ENCODE results near the gene SLU7.
"Not testable (repeated sequence)": the region's sequence is repeated elsewhere in the genome, so short reads cannot be mapped to it uniquely, and the experiment has no call there.

Gene SLU7

DNA sequence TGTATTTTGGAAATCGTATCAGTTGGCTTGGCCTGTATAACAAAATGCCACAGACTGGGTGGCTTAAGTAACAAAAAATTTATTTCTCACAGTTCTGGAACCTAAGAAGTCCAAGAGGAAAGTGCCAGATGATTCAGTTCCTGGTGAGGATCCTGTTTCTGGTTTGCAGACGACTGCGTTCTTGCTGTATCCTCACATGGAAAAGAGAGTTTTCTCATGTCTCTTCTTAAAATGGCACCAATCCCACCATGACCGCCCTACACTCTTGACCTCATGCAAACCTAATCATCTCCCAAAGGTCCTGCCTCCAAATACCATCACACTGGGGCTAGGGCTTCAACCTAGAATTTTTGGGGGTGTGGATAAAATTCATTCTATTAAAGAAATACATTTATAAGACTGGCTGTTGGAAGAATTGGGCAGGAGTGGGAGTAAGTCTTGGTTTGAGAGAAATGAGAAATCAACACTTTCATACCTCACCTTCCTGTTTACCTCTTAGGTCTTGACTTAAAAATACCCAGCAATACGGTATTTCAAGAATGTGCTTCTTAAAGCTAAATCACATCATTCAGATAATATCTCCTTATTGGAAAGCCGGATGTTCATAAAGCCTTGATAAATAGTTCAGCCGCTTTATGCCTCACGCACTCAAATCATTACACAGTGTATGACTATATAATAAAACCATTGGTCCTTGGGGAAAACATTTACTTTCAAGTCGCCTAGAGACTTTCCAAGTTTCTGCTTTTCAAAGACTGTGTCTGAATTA is 31.5 kb upstream of the SLU7 start:
- DNase-seq (ENCODE audit: low read depth in 2 of 2): no peak

DNA sequence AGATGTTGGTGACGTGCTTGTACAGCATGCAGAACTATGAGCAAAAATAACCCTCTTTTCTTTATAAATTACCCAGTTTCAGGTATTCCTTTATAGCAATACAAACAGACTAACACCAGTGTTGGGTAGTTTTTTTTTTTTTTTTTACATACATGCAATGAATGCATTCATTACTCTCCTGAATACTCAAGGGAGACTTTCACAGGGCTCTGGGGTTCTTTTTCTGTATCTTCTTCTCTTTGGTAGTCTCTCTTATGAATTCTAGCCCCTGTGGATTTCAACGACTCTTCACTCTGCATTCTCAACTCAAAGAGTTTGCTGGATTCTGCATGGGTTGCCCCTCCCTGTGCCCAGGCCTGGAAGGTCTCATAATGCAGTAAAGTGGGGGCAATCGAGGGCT is 30.6 kb upstream of the SLU7 start:
- no peak for DNase-seq (ENCODE audit: low read depth in 2 of 2)

DNA sequence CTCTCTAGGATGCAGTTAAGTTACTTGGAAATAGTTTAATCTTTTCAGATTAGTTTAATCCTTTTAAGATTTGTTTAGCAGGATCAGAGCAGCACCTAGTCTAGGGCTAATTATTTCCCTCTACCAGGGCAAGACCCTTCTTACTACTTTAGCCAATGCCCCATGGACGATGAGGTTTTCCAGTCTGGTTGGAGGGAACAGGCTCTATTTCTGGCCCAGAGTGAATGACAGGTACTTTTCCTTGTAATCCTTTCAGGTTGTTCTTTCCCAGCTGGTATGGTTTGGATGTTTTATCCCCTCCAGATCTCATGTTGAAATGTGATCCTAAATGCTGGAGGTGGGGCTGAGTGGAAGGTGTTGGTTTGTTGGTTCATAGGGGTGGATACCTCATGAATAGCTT is 30.0 kb upstream of the SLU7 start:
- no peak for DNase-seq (ENCODE audit: low read depth in 2 of 2)

DNA sequence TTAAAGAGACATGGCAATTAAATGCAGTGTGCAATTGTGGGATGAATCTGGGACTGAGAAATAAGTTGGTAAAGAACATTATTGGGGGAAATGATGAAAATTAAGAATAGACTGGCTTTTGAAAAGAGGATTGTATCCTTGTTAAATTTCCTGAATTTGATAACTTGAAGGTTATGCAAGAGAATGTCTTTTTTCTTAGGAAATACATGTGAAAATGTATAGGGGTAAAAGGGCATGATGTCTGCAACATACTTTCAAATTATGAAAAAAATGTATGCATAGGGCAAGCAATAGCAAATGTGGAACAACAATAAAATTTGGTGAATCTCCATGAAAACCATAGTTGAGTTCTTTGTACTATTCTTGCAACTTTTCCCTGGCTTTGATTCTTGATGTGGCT is 26.9 kb upstream of the SLU7 start:
- no peak for DNase-seq (ENCODE audit: low read depth in 2 of 2)

DNA sequence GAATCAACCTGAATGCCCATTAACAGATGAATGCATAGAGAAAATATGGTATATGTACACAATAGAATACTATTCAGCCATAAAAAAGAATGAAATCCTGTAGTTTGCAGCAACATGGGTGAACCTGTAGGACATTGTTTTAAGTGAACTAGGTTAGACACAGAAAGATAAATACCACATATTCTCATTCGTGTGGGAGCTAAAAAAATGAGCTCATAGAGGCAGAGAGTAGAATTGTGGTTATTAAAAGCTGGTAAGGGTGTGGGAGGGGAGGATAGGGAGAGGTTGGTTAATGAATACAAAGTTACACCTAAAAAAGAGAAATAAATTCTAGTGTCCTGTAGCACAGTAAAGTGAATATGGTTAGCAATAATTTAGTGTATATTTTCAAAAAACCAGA is 26.3 kb upstream of the SLU7 start:
- no peak for DNase-seq (ENCODE audit: low read depth in 2 of 2)

DNA sequence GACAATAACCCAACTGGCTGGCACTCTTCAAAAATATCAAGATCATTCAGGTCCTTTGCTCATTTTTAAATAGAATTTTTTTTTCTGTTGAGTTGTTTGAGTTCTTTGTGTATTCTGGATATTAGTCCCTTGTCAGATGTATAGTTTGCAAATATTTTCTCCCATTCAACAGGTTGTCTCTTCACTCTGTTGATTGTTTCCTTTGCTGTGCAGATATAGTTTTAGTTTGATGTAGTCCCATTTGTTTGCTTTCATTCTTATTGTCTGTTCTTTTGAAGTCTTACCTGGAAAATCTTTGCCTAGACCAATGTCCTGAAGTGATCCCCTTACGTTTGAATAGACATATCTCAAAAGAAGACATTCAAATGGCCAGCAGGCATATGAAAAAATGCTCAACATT is 25.5 kb upstream of the SLU7 start:
- no peak for DNase-seq (ENCODE audit: low read depth in 2 of 2)

DNA sequence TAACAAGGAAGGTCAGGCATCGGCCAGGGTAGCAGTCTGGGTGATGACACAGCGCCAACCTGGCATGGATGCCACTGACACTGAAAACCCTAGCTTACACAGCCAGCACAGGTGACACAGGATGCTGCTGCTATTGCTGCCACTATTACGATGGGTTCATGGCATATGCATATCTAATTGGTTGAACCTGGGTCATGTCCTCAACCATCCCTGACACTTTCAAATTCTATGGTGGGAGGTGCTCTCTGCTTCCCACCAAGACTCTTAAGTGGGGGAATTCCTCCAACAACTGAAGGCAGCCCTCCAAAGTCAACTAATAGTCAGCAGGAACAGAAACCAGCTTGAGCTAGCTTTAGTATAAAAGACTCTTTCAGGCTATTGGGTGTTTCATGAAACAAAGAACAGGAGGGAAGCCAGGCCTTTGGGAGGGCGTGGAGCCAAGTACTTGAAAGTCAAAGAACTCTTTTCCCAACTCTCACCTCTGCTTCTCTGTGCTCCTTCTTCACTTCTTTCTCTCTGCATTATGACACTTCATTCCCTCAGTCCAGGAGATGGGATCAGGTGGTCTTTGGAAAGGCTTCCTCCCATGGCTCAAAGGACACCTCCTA is 24.0 kb upstream of the SLU7 start:
- no peak for DNase-seq (ENCODE audit: low read depth in 2 of 2)

DNA sequence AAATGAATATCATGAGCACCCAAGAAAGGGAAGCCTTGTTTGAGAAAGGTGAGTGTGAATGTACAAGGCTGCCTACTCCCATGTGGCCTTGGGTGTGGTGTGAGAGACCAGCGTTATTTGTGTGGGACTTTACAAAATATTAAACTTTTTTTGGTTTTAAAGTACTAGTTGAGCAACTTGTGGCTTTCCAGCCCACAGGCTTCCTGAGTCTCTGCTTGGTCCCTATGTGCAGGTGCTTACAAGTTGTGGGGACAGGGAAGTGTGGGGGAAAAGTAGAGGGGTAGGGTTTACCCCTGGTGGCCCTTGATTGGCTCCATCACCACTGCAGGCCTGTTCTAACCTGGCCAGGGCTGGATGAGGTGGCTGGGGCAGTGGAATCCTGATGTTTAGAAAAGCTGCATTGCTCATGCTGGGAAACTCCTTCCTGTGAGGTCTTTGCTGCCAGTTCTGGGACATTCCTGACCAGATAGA is 22.5 kb upstream of the SLU7 start:
- no peak for DNase-seq (ENCODE audit: low read depth in 2 of 2)

DNA sequence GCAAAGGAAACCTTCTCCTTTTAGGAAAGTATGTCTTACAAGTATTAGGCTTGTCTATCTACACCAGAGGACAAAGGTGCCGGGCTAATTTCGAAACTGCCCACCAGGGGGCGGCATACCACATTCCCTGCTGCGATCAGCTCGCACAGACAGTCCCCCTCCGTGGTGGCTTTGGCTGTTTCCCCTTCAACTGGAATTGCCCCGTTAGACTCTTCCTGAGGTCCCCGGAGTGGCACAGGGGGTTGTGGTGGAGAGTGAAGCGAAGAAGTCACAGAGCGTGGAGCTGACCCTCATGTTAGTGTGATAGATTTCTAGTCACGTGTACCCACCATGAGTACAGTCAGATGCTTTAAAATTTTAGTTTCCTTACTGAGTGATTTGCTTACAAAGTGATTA is 20.3 kb upstream of the SLU7 start:
- DNase-seq (ENCODE audit: low read depth in 2 of 2): peak; percentile 18 to 23

DNA sequence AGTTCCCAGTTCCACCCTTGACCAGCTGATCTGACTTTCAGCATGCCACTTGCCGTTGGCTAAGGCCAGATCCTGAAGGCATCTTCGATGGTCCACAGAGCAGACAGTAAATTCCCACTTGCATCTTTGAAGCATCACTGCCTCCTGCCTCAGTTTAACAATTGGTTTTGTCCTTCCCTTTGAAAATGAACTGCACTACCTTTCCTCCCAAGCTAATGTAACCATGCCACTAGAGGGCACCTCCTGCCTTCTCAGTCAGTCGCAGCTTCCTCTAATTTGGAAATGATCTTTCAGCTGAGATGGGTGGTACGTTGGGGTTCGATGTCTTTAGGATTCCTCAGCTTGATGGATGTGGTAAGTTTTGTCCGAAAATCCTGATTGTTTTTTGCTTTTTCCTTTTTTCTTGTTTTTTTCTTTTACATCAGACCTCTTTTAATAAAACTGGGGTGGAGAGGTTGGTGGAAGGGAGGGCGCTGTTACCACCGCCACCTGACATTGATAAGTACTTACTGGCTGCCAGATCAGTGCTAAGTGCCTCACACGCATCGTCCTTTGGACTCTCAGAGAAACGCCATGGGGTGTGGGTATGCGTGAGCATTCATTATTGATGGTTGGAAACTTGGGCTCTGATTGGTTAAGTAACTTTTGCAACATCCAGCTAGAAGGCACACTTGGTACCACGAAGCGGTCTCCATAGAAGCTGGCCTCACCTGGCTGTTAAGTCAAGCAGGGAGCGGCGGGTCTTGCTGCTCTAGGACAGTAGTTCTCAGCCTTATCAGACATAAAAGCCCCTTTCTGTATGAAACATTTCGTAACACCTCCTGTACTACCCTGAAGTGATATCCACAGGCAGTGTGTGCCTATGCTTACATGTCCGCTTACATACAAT is 19.7 kb upstream of the SLU7 start:
- DNase-seq (ENCODE audit: low read depth in 2 of 2): peak; percentile 5 to 8

DNA sequence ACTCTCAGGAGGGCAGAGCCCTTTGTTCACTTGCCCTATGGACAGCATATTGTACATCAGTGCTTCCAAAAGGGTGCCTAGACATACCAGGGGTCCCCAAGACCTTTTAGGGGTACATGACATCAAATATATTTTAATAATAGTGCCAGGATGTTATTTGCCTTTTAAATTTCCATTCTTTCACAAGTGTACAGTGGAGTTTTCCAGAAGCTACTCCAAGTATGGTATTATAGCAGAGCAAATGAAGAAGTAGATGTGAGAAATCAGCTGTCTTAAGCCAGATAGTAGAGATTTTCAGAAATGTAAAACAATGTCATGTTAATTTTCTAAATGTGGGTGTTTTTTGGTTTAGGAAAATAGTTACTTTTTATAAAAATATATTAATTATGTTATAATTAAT is 18.4 kb upstream of the SLU7 start:
- no peak for DNase-seq (ENCODE audit: low read depth in 2 of 2)

DNA sequence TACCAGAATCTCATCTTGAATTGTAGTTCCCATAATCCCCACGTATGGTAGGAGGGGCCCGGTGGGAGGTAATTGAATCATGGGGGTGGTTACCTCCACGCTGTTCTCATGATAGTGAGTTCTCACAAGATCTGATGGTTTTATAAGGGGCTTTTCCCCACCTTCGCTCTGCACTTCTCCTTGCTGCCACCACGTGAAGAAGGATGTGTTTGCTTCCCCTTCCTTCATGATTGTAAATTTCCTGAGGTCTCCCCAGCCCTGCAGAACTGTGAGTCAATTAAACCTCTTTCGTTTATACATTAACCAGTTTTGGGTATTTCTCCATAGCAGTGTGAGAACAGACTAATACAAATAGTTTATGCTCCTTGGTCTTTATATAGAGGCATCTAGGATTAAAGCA is 17.8 kb upstream of the SLU7 start:
- not testable (repeated sequence) for DNase-seq (ENCODE audit: low read depth in 2 of 2)

DNA sequence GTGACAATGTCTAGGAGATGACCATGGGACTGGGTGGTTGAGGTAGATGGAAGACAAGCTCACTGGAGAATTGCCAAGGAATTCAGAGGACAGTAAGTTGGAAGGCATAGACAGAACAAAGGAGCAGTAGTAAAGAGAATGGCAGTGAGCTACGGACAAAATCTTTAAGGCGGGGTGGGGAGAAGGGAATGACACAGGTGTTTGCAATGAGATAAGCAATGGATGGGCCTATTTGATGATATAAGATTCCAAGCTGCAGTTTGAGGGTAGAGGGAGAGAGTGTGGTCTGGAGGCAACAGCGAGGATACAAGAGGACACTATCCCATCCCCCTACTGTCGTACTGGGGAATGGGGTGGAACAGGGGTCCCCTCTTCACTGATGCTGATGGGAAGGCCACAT is 17.1 kb upstream of the SLU7 start:
- DNase-seq (ENCODE audit: low read depth in 2 of 2): no peak

DNA sequence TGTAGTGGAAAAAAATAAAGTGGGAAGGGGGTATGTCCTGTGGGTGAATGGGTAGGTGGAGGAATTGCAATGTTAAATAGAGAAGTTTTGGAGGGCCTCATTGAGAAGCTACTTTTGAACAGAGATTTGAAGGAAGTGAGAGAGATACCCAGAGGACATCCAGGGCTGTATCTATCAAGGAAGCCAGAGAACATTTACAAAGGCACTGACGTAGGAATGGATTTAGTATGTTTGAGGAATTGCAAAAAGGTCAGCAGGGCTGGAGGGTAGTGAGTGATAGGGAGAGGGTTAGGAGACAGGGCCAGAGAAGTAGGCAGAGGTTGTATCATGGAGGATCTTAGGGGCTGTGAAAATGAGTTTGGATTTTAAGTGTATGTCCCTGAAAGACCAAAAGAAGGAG is 16.7 kb upstream of the SLU7 start:
- no peak for DNase-seq (ENCODE audit: low read depth in 2 of 2)

DNA sequence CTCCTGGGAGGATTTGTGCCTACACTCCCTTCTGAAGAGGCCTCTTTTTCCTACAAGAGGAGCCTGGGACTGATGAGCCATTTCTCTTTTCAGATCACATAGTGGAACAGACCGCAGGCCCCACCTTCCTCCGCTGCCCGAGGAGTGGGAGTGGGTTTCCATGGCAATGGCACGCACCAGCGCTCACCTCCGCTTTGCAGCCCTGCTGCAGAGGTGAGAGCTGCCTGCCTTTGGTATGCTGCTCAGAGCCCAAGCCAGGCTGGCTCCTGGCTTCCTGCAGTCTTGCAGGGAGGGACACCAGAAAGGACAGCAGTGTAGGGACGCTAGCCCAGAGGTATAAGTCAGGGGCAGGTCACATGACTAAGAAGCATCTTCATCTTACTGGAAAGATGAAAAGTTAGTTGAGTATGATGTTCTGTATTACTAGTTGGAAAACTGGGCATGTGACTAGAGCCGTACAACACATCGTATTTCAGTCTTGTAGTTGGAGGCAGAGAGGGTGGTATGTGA is 15.2 kb upstream of the SLU7 start:
- no peak for DNase-seq (ENCODE audit: low read depth in 2 of 2)

DNA sequence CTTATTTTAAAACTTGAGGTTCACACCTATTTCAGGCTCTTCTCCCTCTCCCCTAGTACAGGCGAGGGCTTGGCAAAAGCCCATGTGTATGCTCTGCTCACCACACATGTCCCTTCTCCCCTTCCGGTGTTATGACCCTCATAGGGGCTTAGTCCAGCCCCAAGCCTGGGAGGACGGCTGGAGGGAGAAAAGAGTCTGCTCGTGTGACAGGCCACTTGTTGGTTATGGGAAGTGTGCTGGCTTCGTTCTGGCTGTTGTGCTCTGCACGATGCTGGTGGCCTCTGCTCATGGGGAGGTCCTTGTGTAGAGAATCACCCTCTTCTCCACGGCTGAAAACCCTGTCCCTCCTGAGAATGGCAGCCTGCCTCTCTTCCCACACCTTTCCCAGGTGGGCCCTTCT is 13.9 kb upstream of the SLU7 start:
- DNase-seq (ENCODE audit: low read depth in 2 of 2): no peak

DNA sequence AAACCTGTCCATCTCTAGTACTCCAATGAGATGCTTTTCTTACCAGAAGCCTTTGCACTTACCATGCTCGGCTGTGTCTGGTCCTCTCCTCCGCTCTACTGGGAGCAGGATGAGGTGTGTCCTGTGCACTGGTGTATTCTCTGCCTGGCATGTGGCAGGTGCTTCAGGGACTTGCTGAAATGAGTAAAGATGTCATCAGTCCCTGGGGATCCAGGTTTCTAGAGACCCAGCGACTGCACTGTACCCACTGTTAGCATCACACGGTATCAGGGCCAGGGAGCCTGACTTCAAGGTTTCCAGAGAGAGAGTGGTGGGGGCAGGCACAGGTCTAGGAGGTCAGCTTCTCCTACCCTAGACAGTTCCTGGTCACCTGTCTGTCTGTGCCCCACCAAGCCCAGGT is 13.3 kb upstream of the SLU7 start:
- no peak for DNase-seq (ENCODE audit: low read depth in 2 of 2)

DNA sequence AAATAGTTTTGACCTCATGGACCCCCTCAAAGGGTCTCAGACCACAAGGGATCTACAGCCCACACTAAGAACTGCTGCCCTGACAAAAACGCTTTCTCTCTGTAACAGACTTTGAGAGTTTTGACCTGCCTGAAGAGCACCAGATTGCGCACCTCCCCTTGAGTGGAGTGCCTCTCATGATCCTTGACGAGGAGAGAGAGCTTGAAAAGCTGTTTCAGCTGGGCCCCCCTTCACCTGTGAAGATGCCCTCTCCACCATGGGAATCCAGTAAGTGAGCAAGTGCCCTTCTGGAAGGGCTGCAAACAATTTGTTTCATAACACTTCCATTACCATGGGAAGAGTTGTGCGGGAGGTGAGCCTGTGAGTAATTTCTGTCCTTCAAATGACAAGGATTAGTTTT is 8.7 kb upstream of the SLU7 start:
- no peak for DNase-seq (ENCODE audit: low read depth in 2 of 2)

DNA sequence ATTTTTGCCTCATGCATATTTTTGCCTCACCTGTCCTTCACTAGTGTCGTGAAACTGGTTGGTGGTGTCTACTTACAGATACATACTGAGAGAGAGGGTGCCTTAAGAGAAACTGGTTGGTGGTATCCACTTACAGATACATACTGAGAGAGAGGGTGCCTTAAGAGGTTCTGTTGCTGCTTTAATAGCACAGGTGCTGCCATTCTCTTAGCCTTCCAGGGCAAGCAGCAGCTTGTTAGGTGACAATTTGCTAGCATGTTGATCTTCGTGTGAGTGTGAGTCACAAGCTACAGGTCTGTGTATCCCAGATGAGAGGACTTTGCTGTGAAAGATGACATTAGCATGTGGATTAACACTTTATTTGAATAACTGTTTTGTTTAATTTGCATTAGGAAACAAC is 4.2 kb upstream of the SLU7 start:
- no peak for DNase-seq (ENCODE audit: low read depth in 2 of 2)

DNA sequence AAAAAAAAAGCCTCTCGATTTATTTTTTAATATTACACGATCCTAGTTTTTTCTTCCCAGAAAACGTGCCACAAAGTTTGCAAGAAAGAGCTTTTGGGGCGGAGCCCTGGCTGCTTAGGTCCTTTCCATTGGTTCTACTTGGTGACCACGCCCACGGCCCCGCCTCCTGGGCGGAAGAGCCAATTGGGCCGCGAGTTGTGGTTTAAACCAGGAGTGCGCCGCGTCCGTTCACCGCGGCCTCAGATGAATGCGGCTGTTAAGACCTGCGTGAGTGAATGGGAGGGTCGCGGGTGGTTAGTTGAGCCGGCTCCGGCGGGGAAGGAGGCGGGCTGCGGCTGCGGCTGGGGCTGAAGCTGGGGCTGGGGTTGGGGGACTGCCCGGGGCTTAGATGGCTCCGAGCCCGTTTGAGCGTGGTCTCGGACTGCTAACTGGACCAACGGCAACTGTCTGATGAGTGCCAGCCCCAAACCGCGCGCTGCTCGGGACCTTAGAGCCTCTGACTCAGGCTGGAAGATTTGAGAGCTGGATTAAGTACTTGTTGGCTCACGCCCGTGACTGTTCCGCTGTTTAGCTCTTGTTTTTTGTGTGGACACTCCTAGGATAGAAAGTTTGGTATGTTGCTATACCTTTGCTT is 2.9 kb upstream of the SLU7 start, which contains the start of gene PTTG1:
Gene PTTG1, plus strand, starts transcription at position 231 of the 634 bp plus-strand sequence. CDS start 458 bp downstream, outside the sequence.
- DNase-seq (ENCODE audit: low read depth in 2 of 2): peak; percentile 81 to 86

DNA sequence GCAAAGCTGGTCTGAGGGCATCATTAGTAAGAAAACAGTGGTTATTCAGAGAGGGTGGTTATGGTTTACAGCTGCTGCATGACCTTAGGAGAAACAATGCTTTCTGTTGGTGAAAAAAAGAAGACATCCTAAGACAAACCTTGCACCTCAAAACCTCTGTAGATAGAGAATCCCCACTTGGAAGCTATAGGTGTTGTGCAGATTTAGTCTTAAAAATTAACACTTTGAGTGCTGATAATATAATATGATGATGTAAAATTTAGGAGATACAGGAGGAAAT is 1.4 kb upstream of the SLU7 start:
- no peak for DNase-seq (ENCODE audit: low read depth in 2 of 2)
